ENCODE data around the gene PEPD.
A peak's percentile ranks its signal among the peaks of the same experiment; 100 is the strongest.

The PEPD gene

DNA sequence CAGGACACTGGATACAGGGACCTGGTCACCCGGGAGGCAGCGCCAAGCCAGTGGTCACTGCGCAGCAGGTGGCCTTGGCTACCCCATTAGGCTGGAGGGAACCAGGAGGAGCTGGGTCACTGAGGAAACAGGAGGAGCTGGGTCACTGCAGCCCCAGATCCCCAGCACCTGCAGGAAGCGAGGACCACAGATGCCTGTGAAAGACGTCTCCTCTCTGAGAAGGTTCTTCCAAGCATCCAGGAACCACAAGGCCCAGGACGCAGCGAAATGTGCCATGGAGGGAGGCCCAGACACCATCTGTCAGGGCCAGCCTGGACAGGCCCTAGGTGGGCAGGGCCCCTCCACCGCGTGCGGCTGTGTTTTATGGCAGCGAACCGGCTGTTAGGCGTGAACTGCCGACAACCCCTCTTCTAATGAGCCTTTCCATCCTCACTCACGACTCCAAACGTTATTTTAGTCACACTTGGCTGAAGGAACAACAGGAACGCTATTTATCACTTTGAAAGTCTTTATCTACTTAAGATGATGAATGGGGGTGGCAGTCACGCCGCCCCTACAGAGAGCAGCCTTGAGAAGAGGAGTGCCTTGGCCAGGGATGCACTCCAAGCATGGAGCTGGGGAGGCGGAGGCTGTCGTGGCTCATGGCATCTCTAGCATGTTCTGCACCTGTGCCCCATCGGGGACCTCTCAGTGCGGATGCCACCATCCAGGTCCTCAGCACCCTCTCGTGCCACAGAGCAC, 94.8 kb downstream of the PEPD start:
- DNase-seq (ENCODE audit: low read depth in 2 of 2, low spot score in 1 of 2) = no peak

DNA sequence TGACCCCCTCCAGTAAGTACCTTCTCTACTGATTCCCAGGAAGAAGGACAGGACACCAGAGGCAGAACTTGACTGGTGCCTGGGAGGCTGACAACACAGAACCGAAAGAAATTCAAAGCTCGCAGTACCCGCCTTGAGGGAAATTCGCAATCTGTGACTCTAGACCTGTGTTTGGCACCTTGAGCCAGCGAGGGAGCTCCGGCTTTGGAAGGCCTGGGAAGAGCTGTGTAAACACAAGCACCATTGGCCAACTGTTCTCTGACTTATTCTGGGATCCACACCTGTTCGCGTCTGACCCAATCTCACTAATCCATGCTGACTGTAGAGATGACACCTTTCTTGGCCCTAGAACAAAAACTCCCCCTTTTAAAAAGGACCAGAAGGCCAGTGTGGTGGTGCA, 97.4 kb downstream of the PEPD start:
- no peak for DNase-seq (ENCODE audit: low read depth in 2 of 2, low spot score in 1 of 2)

GRCh38 chr19:33422369-33423180, 99.0 kb downstream of the PEPD start:
- DNase-seq (ENCODE audit: low read depth in 2 of 2, low spot score in 1 of 2) = no peak

- DNase-seq (ENCODE audit: low read depth in 2 of 2, low spot score in 1 of 2) = no peak
Measured at GRCh38 chr19:33421368-33421767, 100.2 kb downstream of the PEPD start.

- DNase-seq (ENCODE audit: low read depth in 2 of 2, low spot score in 1 of 2) = no peak
Measured at GRCh38 chr19:33420821-33421220, 100.8 kb downstream of the PEPD start.

DNA sequence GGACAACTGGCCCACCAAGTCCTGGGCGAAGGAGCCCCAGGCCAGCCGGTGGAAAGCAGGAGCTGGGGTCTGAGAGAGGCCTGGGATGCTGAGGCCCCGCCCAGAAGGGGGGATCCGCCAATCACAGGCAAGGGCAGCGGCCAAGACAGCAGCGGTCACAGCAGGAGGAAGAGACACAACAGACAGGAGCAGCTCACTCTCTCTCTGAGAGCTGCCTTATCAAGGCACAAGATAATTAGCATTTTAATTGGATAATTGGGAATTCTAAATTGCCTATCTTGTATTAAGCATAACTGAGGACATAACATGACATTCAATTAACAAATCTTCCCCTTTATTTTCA, 101.8 kb downstream of the PEPD start:
- DNase-seq (ENCODE audit: low read depth in 2 of 2, low spot score in 1 of 2) = no peak

DNA sequence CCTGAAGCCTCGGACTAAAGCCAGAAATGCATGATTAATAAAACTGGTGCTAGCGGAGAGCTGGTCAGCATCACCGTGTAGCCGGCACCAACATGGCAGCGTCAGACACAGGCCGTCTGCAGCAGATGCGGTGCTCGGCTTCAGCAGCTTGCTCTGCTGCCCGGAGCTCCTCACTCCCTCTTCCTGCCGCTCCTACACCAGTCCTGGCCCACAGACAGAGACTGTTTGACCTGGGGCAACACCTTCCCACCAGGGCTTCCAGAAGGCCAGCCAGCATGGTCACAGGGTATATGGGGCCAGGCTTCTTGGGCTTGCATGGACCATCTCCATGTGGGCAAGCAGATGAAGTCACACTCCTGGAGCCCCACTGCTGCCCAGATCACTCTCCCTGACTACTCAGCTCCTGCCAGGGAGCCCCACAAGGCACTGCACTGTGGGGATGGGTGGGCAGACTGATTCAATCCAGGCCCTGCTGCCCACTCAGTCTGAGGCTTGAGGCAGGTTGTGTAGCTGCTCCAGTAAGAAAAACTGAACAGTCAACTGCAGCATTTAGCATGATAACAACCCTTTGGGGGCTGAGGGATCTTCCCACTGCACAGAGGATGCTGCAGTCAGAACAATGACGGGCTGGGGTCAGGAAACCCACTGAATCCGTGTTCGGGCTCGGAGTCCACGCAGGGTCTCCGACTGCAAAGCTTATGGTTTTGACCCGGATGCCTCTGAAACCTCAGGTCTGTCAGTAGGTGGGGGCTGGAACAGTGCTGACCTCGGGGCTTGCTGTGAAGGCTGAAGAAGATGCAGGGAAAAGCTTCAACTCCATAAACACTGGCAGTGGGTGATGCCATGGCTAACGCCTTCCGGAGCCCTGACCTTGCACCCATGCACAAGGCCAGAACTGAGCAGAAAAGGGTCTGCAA, 102.5 kb downstream of the PEPD start:
- no peak for DNase-seq (ENCODE audit: low read depth in 2 of 2, low spot score in 1 of 2)

DNA sequence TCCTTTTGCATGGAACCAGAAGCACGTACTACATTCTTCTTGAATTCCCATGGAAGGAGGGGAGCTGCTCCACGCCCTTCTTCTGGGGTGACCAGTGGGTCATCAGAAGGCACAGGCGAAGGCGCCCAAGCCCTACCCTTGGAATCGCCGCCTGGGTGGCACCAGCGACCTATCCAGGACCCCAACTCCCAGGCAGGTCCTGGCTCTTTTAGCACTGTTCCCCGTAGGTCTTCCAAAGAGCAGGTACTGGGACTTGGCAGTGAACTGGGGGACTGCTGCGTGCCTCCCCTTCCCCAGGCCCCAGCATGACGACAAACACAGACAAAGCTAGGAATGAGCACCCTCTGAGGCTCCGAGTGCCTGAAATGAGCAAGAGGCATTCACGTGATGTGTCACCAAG, 103.1 kb downstream of the PEPD start:
- no peak for DNase-seq (ENCODE audit: low read depth in 2 of 2, low spot score in 1 of 2)

- DNase-seq (ENCODE audit: low read depth in 2 of 2, low spot score in 1 of 2) = no peak
Measured at GRCh38 chr19:33417751-33418150, 103.8 kb downstream of the PEPD start.

- peak; percentile 32 to 35 for DNase-seq (ENCODE audit: low read depth in 2 of 2, low spot score in 1 of 2)
Measured at GRCh38 chr19:33416307-33417215, 105.0 kb downstream of the PEPD start.

DNA sequence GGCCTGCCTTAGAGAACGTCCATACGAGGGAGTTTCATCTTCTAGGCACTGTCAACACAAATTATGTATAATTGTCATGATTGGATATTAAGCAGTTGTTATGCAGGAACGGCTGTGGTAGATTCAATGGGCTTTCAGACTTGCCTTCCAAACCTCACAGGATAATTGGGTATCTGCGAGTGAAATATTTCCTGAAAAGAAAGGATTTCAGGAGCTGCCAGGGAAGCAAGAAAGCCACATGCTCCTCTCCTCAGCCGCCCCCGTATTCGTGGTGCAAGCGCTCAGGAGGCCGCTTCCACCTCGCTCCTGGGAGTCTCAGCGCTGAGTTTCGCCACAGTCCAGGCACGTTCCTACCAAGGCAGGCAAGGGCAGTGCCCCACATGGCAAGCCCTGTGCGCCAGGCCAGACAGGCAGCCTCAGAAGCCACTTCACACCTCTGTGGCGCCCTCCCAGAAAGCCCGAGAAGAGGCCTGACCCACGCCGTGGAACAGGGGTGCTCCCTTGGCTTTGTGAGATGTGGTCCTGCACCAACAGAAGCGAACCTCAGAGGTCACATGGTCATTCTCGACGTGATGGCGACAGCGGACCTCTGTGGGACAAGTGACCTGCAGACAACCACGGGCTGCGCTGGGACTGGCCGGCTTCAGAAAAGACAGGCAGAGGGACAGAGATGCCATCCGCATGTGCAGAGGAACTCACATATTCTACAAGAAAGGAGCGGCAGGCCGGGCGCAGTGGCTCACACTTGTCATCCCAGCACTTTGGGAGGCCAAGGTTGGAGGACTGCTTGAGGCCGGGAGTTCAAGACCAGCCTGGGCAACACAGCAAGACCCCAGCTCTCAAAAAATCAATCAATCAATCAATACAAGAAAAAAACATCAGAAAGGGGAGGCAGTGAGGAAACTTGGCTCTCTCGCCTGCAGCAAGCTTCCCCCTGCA, 106.7 kb downstream of the PEPD start:
- no peak for DNase-seq (ENCODE audit: low read depth in 2 of 2, low spot score in 1 of 2)

GRCh38 chr19:33413868-33414666, 107.5 kb downstream of the PEPD start:
- no peak for DNase-seq (ENCODE audit: low read depth in 2 of 2, low spot score in 1 of 2)

GRCh38 chr19:33413426-33413725, 108.2 kb downstream of the PEPD start:
- no peak for DNase-seq (ENCODE audit: low read depth in 2 of 2, low spot score in 1 of 2)

DNA sequence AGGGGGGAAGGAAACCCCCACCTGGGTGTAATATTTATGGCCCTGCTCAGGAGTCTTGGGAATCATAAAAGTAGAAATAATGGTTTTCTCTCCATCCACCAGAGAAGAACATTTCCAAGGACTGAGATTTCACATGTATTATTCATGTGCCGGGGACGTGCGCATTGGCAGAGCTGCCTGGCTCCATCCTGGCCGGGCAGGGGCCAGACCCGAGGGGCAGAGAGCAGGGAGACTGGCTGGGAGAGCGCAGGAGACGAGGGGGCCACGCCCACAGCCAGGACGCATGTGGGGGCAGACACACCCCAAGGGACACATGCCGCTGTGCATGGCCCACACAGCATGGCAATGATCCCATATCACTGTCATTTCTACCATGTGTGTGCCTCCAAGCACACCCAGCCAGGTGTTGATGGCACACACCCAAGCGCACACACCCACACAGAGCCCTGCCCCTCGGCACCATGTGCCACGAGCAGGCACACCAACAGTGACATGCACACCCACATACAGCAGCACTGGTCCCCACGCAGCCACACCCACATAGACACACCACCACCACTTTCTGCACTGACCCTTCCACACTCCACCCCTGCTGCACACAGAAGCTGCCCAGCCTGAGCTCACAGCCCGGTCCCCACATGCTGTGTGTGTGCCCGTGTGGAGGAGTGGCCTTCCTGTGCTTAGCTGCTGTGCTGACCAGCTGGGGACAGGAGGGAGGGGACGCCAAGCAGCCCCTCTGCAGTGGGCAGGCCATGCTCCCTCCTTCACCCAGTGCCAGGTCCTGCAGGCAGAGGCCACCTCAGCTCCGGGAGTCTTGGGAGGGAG, 108.8 kb downstream of the PEPD start:
- no peak for DNase-seq (ENCODE audit: low read depth in 2 of 2, low spot score in 1 of 2)

- DNase-seq (ENCODE audit: low read depth in 2 of 2, low spot score in 1 of 2) = no peak
Measured at GRCh38 chr19:33411621-33412180, 109.9 kb downstream of the PEPD start.

DNA sequence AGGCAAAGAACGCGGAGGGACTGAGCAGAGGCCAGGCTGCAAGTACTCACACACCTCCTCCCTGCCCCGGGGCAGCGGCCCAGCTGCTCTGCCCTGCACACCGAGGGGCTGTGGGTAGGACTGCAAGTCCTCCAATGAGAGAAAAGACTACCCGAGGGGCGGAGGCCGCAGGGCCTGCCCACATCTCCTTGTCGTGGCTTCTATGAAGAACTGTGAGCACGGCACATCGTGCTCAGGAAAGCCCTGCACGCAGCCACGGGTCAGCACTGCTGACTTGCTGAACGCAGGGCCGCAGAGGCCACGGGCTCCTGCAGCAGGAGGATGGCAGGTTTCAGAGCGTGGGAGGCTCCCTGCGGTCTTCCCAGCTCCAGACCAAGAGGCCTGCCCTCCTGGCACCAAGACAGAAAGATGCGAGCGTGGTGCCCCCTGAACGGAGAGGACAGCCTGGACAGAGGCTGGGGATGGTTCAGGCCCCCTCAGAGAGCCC, 110.6 kb downstream of the PEPD start:
- DNase-seq (ENCODE audit: low read depth in 2 of 2, low spot score in 1 of 2) = no peak

DNA sequence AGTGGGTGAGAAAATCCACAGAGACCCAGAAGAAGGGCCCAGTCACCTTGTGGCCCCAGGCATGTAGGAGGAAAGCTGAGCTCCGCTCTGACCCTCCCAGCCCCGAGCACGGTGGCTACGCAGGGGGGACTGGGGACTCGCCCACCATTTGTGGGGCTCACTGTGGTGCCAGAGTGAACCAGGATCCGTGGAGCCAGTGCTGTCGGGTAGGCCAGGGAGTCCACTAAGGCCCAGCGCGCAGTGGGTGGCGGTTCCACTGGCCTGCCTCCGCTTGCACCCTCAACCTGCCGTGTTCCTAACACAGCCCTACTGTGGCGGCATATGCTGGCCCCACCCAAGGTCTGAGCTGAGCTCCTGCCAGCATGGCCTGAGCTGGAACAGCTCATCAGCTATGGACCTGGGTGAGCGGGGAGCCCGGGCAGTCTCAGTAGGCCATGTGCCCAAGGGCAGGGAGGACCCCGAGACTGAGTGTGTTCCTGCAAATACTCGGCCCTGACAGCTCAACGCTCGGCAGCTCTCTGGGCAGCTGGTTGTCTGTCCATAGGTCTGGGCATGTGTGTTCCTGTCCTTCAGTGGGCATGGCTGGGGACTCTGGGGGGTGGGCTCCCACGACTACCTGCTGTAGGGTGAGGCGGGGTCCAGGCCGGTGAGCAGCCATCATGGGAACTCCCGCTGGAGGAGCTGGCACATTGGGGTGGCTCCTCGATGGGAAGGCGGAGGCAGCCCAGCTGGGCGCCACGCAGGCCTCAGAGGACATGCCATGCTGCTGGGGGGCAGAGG, 111.5 kb downstream of the PEPD start:
- no peak for DNase-seq (ENCODE audit: low read depth in 2 of 2, low spot score in 1 of 2)
